HepG2 (cell line): ENCODE data around the gene SNX15. TPM values are rescaled to one million over a fixed set of nuclear protein-coding genes. Genes with fewer than 3 reads are reported as not detected.

ENCODE experiments used
- ATAD3A ChIP-seq: sonication (generic); formaldehyde crosslinking; IDR thresholded peaks from 2 replicates; pipeline ENCODE4 v1.4.0; 2020; ENCODE audit warnings: missing genetic modification reagents
- ATF1 ChIP-seq: IDR thresholded peaks from 2 replicates; pipeline ENCODE4 v1.6.1; 2016; ENCODE audit warnings: mild to moderate bottlenecking, control low read depth
- DR1 ChIP-seq: sonication (generic); formaldehyde crosslinking; IDR thresholded peaks from 2 replicates; pipeline ENCODE4 v1.8.0; 2021; ENCODE audit warnings: mild to moderate bottlenecking, missing genetic modification reagents, inconsistent platforms
- EED ChIP-seq: sonication (generic); formaldehyde crosslinking; IDR thresholded peaks from 2 replicates; pipeline ENCODE4 v1.5.0; 2020; ENCODE audit warnings: mild to moderate bottlenecking, missing genetic modification reagents
- HNRNPL ChIP-seq: fragments of 200-400 bp; formaldehyde crosslinking; IDR thresholded peaks from 2 replicates; pipeline ENCODE4 v1.6.1; 2017; ENCODE audit warnings: mild to moderate bottlenecking, low read depth, low read length
- HNRNPLL ChIP-seq: fragments of 200-400 bp; formaldehyde crosslinking; IDR thresholded peaks from 2 replicates; pipeline ENCODE4 v1.6.1; 2017; ENCODE audit warnings: mild to moderate bottlenecking, low read depth, low read length; ENCODE audit not compliant: poor library complexity, severe bottlenecking
- JUN ChIP-seq: sonication (generic); formaldehyde crosslinking; IDR thresholded peaks from 2 replicates; pipeline ENCODE4 v1.4.0; 2020; ENCODE audit warnings: mild to moderate bottlenecking, missing genetic modification reagents
- MEIS1 ChIP-seq: sonication (generic); formaldehyde crosslinking; IDR thresholded peaks from 2 replicates; pipeline ENCODE4 v1.9.0; 2021; ENCODE audit warnings: mild to moderate bottlenecking, missing genetic modification reagents, moderate library complexity, borderline replicate concordance
- TAF1 ChIP-seq: sonication (generic); formaldehyde crosslinking; IDR thresholded peaks from 2 replicates; pipeline ENCODE4 v1.4.0; 2020; ENCODE audit warnings: missing genetic modification reagents
- ZNF143 ChIP-seq: sonication (generic); formaldehyde crosslinking; IDR thresholded peaks from 2 replicates; pipeline ENCODE4 v1.4.0; 2020; ENCODE audit warnings: missing genetic modification reagents
- polyA plus RNA-seq, 8 experiments: library from polyadenylated mRNA; depleted of rRNA in 3 of 8; stranded (reverse) in 7 of 8; unstranded in 1 of 8; fragments of >200 nt; fragmentation: Illumina TruSeq in 4 of 8; extraction: Trizol in 4 of 8; gene quantifications; 2 replicates each; pipeline versions ENCODE4 v1.2.1 to v1.2.3, GENCODE V29; 2011 to 2016; ENCODE audit warnings: low read depth in 4 of 8, missing spikeins in 1 of 8, mixed read lengths in 1 of 8; ENCODE audit not compliant: insufficient read depth in 1 of 8
- total RNA-seq, 5 experiments: library from RNA; depleted of rRNA; stranded (reverse); fragments of >200 nt; fragmentation: Illumina TruSeq; extraction: Trizol; gene quantifications; 2 replicates each; pipeline ENCODE4 v1.2.3, GENCODE V29; 2016; ENCODE audit warnings: low read depth in 1 of 5
- TF ChIP-seq, protein P1 (sequence below): sonication (generic); formaldehyde crosslinking; IDR thresholded peaks from 2 replicates; pipeline ENCODE4 v1.5.1; 2020; ENCODE audit warnings: mild to moderate bottlenecking, missing genetic modification reagents, borderline replicate concordance
- TF ChIP-seq, protein P2 (sequence below): sonication (generic); formaldehyde crosslinking; IDR thresholded peaks from 2 replicates; pipeline ENCODE4 v1.5.0; 2020; ENCODE audit warnings: mild to moderate bottlenecking, missing genetic modification reagents, borderline replicate concordance
- TF ChIP-seq, protein P3 (sequence below): sonication (generic); formaldehyde crosslinking; IDR thresholded peaks from 2 replicates; pipeline ENCODE4 v1.8.1; 2023; ENCODE audit warnings: missing genetic modification reagents, mild to moderate bottlenecking, borderline replicate concordance

The SNX15 gene
- total and polyA plus RNA-seq, 2 of the 13 experiments (the other 11 are each of a cell fraction or from before 2014, with no cell fraction given), result 19.1 to 22.6 TPM

DNA sequence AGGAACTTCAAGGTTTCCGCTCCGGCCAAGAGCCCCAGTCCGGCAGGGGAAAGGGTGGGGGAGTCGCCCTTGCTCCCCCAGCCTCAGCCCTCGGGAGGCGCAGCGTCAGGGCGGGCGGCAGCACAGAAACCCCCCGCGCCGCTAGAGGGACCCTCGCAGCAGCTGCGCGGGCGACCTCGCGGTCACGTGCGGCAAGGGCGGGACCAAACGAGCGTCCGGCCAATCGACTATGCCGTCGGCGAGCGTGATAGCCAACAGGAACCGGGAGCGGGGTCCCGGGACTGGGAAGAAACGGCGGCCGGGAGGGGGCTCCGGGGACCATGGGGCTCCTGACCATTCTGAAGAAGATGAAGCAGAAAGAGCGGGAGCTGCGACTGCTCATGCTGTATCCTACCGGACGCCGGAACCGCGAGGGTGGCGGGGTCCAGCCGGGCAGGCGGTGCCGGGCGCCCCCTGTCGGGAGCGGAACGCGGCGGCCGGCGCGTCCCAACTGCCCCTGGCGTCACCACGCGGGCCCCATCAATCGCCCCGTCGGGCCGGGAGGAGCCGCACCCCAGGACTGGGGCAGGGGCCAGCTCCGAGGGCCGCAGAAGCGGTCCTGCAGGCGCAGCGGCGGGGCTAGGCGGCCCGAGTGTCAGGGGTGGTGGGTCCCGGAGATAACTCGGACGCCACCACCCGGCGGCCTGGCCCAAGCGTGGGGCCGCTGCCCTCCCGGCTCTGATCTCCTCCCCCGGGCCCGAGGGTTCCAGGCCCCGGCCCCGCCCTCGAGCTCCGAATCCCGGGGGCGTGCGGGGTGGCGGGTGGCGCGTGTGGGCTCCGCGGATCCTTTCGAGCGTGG, 13.1 kb upstream of the SNX15 start, which contains the start of gene ARL2 (continued):
- TF ChIP-seq, protein P1, sequence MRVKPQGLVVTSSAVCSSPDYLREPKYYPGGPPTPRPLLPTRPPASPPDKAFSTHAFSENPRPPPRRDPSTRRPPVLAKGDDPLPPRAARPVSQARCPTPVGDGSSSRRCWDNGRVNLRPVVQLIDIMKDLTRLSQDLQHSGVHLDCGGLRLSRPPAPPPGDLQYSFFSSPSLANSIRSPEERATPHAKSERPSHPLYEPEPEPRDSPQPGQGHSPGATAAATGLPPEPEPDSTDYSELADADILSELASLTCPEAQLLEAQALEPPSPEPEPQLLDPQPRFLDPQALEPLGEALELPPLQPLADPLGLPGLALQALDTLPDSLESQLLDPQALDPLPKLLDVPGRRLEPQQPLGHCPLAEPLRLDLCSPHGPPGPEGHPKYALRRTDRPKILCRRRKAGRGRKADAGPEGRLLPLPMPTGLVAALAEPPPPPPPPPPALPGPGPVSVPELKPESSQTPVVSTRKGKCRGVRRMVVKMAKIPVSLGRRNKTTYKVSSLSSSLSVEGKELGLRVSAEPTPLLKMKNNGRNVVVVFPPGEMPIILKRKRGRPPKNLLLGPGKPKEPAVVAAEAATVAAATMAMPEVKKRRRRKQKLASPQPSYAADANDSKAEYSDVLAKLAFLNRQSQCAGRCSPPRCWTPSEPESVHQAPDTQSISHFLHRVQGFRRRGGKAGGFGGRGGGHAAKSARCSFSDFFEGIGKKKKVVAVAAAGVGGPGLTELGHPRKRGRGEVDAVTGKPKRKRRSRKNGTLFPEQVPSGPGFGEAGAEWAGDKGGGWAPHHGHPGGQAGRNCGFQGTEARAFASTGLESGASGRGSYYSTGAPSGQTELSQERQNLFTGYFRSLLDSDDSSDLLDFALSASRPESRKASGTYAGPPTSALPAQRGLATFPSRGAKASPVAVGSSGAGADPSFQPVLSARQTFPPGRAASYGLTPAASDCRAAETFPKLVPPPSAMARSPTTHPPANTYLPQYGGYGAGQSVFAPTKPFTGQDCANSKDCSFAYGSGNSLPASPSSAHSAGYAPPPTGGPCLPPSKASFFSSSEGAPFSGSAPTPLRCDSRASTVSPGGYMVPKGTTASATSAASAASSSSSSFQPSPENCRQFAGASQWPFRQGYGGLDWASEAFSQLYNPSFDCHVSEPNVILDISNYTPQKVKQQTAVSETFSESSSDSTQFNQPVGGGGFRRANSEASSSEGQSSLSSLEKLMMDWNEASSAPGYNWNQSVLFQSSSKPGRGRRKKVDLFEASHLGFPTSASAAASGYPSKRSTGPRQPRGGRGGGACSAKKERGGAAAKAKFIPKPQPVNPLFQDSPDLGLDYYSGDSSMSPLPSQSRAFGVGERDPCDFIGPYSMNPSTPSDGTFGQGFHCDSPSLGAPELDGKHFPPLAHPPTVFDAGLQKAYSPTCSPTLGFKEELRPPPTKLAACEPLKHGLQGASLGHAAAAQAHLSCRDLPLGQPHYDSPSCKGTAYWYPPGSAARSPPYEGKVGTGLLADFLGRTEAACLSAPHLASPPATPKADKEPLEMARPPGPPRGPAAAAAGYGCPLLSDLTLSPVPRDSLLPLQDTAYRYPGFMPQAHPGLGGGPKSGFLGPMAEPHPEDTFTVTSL, result no peak
- TF ChIP-seq HNRNPL (no peak), EED (CRISPR knock-in tag) (no peak), ZNF143 (CRISPR knock-in tag) (peak; percentile 59; the same call in 1 of the 2 replicates), TAF1 (CRISPR knock-in tag) (peak; percentile 72), ATF1 (no peak), MEIS1 (CRISPR knock-in tag) (peak; percentile 84; the same call in 1 of the 2 replicates), ATAD3A (CRISPR knock-in tag) (no peak), HNRNPLL (peak; percentile 55), DR1 (CRISPR knock-in tag) (no peak; the same call in 1 of the 2 replicates), JUN (peak; percentile 80; the same call in 1 of the 2 replicates)
- TF ChIP-seq, protein P2, sequence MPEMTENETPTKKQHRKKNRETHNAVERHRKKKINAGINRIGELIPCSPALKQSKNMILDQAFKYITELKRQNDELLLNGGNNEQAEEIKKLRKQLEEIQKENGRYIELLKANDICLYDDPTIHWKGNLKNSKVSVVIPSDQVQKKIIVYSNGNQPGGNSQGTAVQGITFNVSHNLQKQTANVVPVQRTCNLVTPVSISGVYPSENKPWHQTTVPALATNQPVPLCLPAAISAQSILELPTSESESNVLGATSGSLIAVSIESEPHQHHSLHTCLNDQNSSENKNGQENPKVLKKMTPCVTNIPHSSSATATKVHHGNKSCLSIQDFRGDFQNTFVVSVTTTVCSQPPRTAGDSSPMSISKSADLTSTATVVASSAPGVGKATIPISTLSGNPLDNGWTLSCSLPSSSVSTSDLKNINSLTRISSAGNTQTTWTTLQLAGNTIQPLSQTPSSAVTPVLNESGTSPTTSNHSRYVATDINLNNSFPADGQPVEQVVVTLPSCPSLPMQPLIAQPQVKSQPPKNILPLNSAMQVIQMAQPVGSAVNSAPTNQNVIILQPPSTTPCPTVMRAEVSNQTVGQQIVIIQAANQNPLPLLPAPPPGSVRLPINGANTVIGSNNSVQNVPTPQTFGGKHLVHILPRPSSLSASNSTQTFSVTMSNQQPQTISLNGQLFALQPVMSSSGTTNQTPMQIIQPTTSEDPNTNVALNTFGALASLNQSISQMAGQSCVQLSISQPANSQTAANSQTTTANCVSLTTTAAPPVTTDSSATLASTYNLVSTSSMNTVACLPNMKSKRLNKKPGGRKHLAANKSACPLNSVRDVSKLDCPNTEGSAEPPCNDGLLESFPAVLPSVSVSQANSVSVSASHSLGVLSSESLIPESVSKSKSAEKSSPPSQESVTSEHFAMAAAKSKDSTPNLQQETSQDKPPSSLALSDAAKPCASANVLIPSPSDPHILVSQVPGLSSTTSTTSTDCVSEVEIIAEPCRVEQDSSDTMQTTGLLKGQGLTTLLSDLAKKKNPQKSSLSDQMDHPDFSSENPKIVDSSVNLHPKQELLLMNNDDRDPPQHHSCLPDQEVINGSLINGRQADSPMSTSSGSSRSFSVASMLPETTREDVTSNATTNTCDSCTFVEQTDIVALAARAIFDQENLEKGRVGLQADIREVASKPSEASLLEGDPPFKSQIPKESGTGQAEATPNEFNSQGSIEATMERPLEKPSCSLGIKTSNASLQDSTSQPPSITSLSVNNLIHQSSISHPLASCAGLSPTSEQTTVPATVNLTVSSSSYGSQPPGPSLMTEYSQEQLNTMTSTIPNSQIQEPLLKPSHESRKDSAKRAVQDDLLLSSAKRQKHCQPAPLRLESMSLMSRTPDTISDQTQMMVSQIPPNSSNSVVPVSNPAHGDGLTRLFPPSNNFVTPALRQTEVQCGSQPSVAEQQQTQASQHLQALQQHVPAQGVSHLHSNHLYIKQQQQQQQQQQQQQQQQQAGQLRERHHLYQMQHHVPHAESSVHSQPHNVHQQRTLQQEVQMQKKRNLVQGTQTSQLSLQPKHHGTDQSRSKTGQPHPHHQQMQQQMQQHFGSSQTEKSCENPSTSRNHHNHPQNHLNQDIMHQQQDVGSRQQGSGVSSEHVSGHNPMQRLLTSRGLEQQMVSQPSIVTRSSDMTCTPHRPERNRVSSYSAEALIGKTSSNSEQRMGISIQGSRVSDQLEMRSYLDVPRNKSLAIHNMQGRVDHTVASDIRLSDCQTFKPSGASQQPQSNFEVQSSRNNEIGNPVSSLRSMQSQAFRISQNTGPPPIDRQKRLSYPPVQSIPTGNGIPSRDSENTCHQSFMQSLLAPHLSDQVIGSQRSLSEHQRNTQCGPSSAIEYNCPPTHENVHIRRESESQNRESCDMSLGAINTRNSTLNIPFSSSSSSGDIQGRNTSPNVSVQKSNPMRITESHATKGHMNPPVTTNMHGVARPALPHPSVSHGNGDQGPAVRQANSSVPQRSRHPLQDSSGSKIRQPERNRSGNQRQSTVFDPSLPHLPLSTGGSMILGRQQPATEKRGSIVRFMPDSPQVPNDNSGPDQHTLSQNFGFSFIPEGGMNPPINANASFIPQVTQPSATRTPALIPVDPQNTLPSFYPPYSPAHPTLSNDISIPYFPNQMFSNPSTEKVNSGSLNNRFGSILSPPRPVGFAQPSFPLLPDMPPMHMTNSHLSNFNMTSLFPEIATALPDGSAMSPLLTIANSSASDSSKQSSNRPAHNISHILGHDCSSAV (CRISPR knock-in tag), result no peak
- TF ChIP-seq, protein P3, sequence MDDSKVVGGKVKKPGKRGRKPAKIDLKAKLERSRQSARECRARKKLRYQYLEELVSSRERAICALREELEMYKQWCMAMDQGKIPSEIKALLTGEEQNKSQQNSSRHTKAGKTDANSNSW, result no peak
